ENCODE measurements around the gene ARL16. TPM values are rescaled to one million over a fixed set of nuclear protein-coding genes. Genes with fewer than 3 reads are reported as not detected.

Gene ARL16
- total and polyA plus RNA-seq, 4 donors: 7.9 to 24.3 (median 11.3) TPM

Small RNA genes lying within 50 kb of the gene (small RNA-seq; reads per million reads assigned to genes)
- gene MIR6786: not detected

Other genes with a start within 250 kb of the ARL16 start
- gene ACTG1, start 171.0 kb downstream of the ARL16 start, total RNA-seq: 1,000 to 10,000 TPM; 1,434 to 1,699 TPM
- 1,000 to 10,000 TPM in 1 of 2 donors, 100 to 1,000 TPM in 1; 347 to 1,129 TPM for gene ACTG1, start 171.0 kb downstream of the ARL16 start, polyA plus RNA-seq
- under 1 TPM; 0.09 to 0.42 TPM for gene FSCN2, start 155.4 kb downstream of the ARL16 start, total RNA-seq
- gene FSCN2, start 155.4 kb downstream of the ARL16 start, polyA plus RNA-seq: not detected
- 10 to 100 TPM in 1 of 2 donors, 1 to 10 TPM in 1; 8.7 to 10.6 TPM for gene FAAP100, start 131.4 kb downstream of the ARL16 start, total RNA-seq
- 10 to 100 TPM in 1 of 2 donors, 1 to 10 TPM in 1; 8.1 to 14.7 TPM for gene FAAP100, start 131.4 kb downstream of the ARL16 start, polyA plus RNA-seq
- gene NPLOC4, start 46.7 kb downstream of the ARL16 start, total RNA-seq: 10 to 100 TPM; 65.6 to 67.4 TPM
- gene NPLOC4, start 46.7 kb downstream of the ARL16 start, polyA plus RNA-seq: 10 to 100 TPM; 23.5 to 35.7 TPM
- under 1 TPM; 0.17 to 0.84 TPM for gene TSPAN10, start 46.6 kb downstream of the ARL16 start, total RNA-seq
- under 1 TPM; 0.22 to 0.36 TPM for gene TSPAN10, start 46.6 kb downstream of the ARL16 start, polyA plus RNA-seq
- gene PDE6G, start 27.3 kb downstream of the ARL16 start, total RNA-seq: 1 to 10 TPM in 1 of 2 donors, under 1 TPM in 1; 0.25 to 1.2 TPM
- 1 to 10 TPM; 1.3 to 1.9 TPM for gene PDE6G, start 27.3 kb downstream of the ARL16 start, polyA plus RNA-seq
- gene OXLD1, start 17.2 kb downstream of the ARL16 start, total RNA-seq: 10 to 100 TPM; 11.2 to 15.2 TPM
- 10 to 100 TPM; 22.8 to 26.4 TPM for gene OXLD1, start 17.2 kb downstream of the ARL16 start, polyA plus RNA-seq
- gene CCDC137, start 17.1 kb downstream of the ARL16 start, total RNA-seq: 1 to 10 TPM; 4.3 to 4.8 TPM
- 1 to 10 TPM; 5.7 to 6.9 TPM for gene CCDC137, start 17.1 kb downstream of the ARL16 start, polyA plus RNA-seq
- 10 to 100 TPM; 27.6 to 31.6 TPM for gene HGS, start 214 bp upstream of the ARL16 start, total RNA-seq
- gene HGS, start 214 bp upstream of the ARL16 start, polyA plus RNA-seq: 10 to 100 TPM; 21.8 to 28.7 TPM
- 10 to 100 TPM in 1 of 2 donors, 1 to 10 TPM in 1; 9.1 to 15.1 TPM for gene MRPL12, start 19.6 kb upstream of the ARL16 start, total RNA-seq
- 100 to 1,000 TPM; 103 to 121 TPM for gene MRPL12, start 19.6 kb upstream of the ARL16 start, polyA plus RNA-seq
- gene SLC25A10, start 28.5 kb upstream of the ARL16 start, total RNA-seq: 10 to 100 TPM; 19.8 to 54.6 TPM
- 10 to 100 TPM; 36.7 to 51.2 TPM for gene SLC25A10, start 28.5 kb upstream of the ARL16 start, polyA plus RNA-seq
- gene GCGR, start 120.4 kb upstream of the ARL16 start, total RNA-seq: 10 to 100 TPM; 20.7 to 72.0 TPM
- gene GCGR, start 120.4 kb upstream of the ARL16 start, polyA plus RNA-seq: 10 to 100 TPM; 42.0 to 55.8 TPM
- 10 to 100 TPM; 16.6 to 42.0 TPM for gene MCRIP1, start 149.5 kb upstream of the ARL16 start, total RNA-seq
- gene MCRIP1, start 149.5 kb upstream of the ARL16 start, polyA plus RNA-seq: 10 to 100 TPM; 24.2 to 28.2 TPM
- gene PPP1R27, start 151.3 kb upstream of the ARL16 start, total RNA-seq: not detected
- under 1 TPM; 0.31 to 0.35 TPM for gene PPP1R27, start 151.3 kb upstream of the ARL16 start, polyA plus RNA-seq
- 1,000 to 10,000 TPM; 1,086 to 3,361 TPM for gene P4HB, start 176.7 kb upstream of the ARL16 start, total RNA-seq
- 1,000 to 10,000 TPM in 1 of 2 donors, 100 to 1,000 TPM in 1; 1,000 to 2,066 TPM for gene P4HB, start 176.7 kb upstream of the ARL16 start, polyA plus RNA-seq
- 10 to 100 TPM; 35.5 to 47.3 TPM for gene ARHGDIA, start 187.5 kb upstream of the ARL16 start, total RNA-seq
- gene ARHGDIA, start 187.5 kb upstream of the ARL16 start, polyA plus RNA-seq: 100 to 1,000 TPM; 103 to 142 TPM
- 10 to 100 TPM; 22.6 to 67.4 TPM for gene ALYREF, start 207.8 kb upstream of the ARL16 start, total RNA-seq
- 10 to 100 TPM in 1 of 2 donors, 1 to 10 TPM in 1; 2.5 to 24.6 TPM for gene ALYREF, start 207.8 kb upstream of the ARL16 start, polyA plus RNA-seq
- 10 to 100 TPM; 71.0 to 78.7 TPM for gene ANAPC11, start 207.9 kb upstream of the ARL16 start, total RNA-seq
- gene ANAPC11, start 207.9 kb upstream of the ARL16 start, polyA plus RNA-seq: 100 to 1,000 TPM; 160 to 246 TPM
- under 1 TPM; 0.25 to 0.84 TPM for gene NPB, start 218.4 kb upstream of the ARL16 start, total RNA-seq
- under 1 TPM; 0.15 to 0.92 TPM for gene NPB, start 218.4 kb upstream of the ARL16 start, polyA plus RNA-seq
- gene PCYT2, start 227.6 kb upstream of the ARL16 start, total RNA-seq: 100 to 1,000 TPM in 1 of 2 donors, 10 to 100 TPM in 1; 86.0 to 101 TPM
- gene PCYT2, start 227.6 kb upstream of the ARL16 start, polyA plus RNA-seq: 10 to 100 TPM; 63.9 to 90.9 TPM
- gene SIRT7, start 234.4 kb upstream of the ARL16 start, total RNA-seq: 10 to 100 TPM; 13.5 to 16.5 TPM
- 1 to 10 TPM; 7.1 to 9.4 TPM for gene SIRT7, start 234.4 kb upstream of the ARL16 start, polyA plus RNA-seq
- 10 to 100 TPM; 11.7 to 17.0 TPM for gene MAFG, start 243.9 kb upstream of the ARL16 start, total RNA-seq
- gene MAFG, start 243.9 kb upstream of the ARL16 start, polyA plus RNA-seq: 1 to 10 TPM; 3.0 to 6.1 TPM